Skeletal muscle tissue (tissue), 4 donors: ENCODE measurements around the gene CACHD1. TPM values are rescaled to one million over a fixed set of nuclear protein-coding genes. Genes with fewer than 3 reads are reported as not detected.
A peak's percentile ranks its signal among the peaks of the same experiment; 100 is the strongest.
"Not testable (repeated sequence)": the region's sequence is repeated elsewhere in the genome, so short reads cannot be mapped to it uniquely, and the experiment has no call there.

Source experiments
- H3K27ac ChIP-seq: one replicate; pipeline ENCODE4 v1.7.0; 2013; ENCODE audit warnings: mild to moderate bottlenecking, low read depth, low read length, inconsistent platforms
- H3K27me3 ChIP-seq, 3 donors: one replicate each; pipeline ENCODE4 v1.7.0; 2013; ENCODE audit warnings: low read length in 3 of 3; ENCODE audit not compliant: control insufficient read depth in 3 of 3, insufficient read depth in 3 of 3
- H3K36me3 ChIP-seq, 3 donors: one replicate each; pipeline ENCODE4 v1.7.0; 2013; ENCODE audit warnings: low read length in 3 of 3; ENCODE audit not compliant: control insufficient read depth in 3 of 3, insufficient read depth in 3 of 3
- H3K4me1 ChIP-seq, 3 donors: one replicate each; pipeline ENCODE4 v1.7.0; 2013; ENCODE audit warnings: low read length in 3 of 3, mild to moderate bottlenecking in 3 of 3; ENCODE audit not compliant: control insufficient read depth in 3 of 3, insufficient read depth in 3 of 3
- H3K4me3 ChIP-seq, 3 donors: one replicate each; pipeline ENCODE4 v1.7.0; 2013; ENCODE audit warnings: low read length in 3 of 3
- H3K9ac ChIP-seq, 3 donors: one replicate each; pipeline ENCODE4 v1.7.0; 2013; ENCODE audit warnings: low read length in 3 of 3, mild to moderate bottlenecking in 3 of 3, moderate library complexity in 2 of 3, low read depth in 1 of 3
- H3K9me3 ChIP-seq, 3 donors: one replicate each; pipeline ENCODE4 v1.7.0; 2013; ENCODE audit warnings: low read length in 3 of 3; ENCODE audit not compliant: control insufficient read depth in 3 of 3
- total RNA-seq: library from RNA; depleted of rRNA; stranded (reverse); fragments of >200 nt; gene quantifications from one replicate; pipeline ENCODE4 v1.2.3, GENCODE V29; 2014
- donor health status: Osteomylitis.

CACHD1 gene
- total RNA-seq, 1 donor from 2014 or later: 12.5 TPM

DNA sequence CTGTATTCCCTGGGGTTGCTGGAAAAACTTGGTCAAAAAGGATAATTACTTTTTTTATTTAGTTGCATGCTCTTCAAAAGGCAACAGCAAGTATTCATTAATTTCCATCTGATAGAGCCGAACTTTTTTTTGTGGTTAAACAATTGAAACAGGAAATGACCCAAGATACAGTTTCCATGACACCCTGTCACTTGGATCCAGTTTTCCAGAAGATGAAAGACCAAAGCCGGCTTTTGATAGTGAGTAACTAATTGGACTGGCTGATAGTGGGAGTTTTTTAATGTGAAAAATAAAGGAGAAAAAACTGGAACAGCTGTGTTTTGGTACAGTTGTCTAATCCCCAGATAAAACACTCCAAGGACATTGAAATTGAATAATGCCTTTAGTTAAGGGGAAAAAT, 33.0 kb downstream of the CACHD1 start:
- Histone ChIP-seq H3K36me3 (no peaks in the 10 kb centered on the region), H3K27me3 (no peaks in the 10 kb centered on the region), H3K4me1 (peaks cover 5 to 7% (median 6%) of the 10 kb centered on the region in 3 donors), H3K4me3 (no peak overlapping the region), H3K27ac (no peak overlapping the region), H3K9me3 (no peaks in the 10 kb centered on the region), H3K9ac (no peak overlapping the region)

DNA sequence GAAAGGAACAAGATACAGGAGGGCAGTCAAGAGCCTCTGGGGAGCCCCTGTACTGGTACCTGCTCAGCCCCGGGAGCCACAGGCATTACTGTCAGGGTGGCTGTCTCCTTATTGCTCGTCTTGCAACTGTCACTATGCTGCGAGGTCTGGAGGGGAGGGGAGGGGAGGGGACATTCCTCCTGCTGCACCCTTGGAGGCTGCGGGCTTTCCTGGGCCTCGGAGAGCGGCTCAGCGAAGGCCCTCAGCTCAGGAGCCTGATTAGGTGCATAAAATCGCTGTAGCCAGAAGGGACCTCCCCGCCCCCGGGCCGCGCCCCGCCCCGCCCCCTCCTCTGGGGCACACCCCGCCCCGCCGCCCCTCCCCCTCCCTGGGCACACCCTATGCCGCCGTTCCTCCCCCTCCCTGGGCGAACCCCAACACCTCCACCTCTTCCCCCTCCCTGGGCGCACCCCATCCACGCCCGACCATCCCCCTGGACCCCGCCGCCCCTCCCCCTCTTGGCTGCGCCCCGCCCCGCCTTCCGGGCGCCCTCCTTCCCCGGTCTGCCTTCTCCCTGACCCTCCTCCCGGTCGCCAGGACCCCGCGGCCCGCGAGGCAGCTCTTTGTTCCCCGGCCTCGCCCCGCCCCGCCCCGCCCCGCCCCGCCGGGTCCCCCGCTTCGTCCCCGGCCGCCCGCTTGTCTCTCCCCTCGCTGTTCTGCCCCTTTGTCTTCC, 35.5 kb downstream of the CACHD1 start:
- H3K9ac ChIP-seq: peak overlapping the region; percentile 57 to 71 (median 58)
- no peak overlapping the region for H3K27ac ChIP-seq
- peaks cover 5 to 7% (median 6%) of the 10 kb centered on the region in 3 donors for H3K4me1 ChIP-seq
- no peaks in the 10 kb centered on the region for H3K36me3 ChIP-seq
- no peaks in the 10 kb centered on the region for H3K9me3 ChIP-seq
- H3K4me3 ChIP-seq: peak overlapping the region; percentile 61 to 69 (median 63)
- H3K27me3 ChIP-seq: no peaks in the 10 kb centered on the region

DNA sequence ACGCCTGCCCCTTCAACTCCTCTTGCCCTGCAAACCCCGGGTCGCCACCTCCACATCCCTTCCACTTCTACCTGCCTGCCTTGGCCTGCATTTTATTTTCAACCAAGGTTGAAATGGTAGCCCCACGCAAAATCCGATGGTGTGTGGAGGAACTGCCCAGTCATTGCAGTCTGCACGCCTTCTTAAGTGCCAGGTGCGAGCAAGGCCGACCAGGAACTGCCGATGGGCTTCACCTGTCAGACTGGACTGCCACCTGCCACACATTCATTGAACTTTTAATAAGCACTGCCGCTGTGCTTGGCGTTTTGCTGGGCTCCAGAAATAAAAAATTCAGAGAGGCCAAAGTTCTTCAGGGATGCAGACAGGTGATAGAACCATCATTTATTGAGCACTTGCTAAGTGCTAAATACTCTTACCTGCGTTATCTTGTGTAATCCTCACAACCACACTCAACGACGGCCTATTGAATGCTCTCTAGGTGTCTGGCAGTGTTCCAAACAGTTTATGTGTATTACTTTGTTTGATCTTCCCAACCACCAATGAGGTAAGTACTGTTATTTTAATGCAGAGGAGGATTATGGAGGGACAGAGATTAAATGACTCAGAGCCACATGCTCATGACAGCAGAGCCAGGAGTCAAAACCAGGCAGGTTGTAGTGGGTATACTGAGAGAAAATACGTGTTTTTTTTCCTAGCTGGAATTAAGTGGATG, 36.2 kb downstream of the CACHD1 start:
- Histone ChIP-seq H3K9ac (peak overlapping the region in 2 of 3 donors; percentile 51 to 53), H3K27me3 (no peaks in the 10 kb centered on the region), H3K9me3 (no peaks in the 10 kb centered on the region), H3K4me3 (peak overlapping the region; percentile 59 to 69 (median 62)), H3K27ac (no peak overlapping the region), H3K4me1 (peaks cover 5 to 7% (median 6%) of the 10 kb centered on the region in 3 donors), H3K36me3 (no peaks in the 10 kb centered on the region)

DNA sequence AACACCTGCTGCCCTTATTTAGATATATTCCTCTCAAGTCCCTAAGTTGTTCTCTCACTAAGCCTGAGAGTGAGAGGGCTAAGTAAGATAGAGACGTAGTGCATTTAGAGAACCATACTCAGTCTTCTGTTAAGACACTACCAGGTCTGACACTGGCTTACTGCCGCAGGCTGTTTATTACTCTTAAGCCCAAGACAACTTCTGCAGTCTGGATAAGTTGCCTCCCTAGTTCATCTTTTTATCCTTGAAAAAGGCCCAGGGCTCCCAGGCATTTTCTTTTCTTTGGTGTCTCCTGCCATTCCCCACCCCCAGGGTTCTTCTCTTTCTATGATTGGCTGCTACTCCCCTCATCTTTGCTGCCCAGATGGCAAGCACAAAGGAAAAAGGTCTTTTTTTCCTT, 38.7 kb downstream of the CACHD1 start:
- no peak overlapping the region for H3K4me3 ChIP-seq
- no peaks in the 10 kb centered on the region for H3K27me3 ChIP-seq
- no peaks in the 10 kb centered on the region for H3K36me3 ChIP-seq
- H3K4me1 ChIP-seq: peaks cover 6 to 10% (median 7%) of the 10 kb centered on the region in 3 donors
- no peaks in the 10 kb centered on the region for H3K9me3 ChIP-seq
- H3K27ac ChIP-seq: no peak overlapping the region
- no peak overlapping the region for H3K9ac ChIP-seq

DNA sequence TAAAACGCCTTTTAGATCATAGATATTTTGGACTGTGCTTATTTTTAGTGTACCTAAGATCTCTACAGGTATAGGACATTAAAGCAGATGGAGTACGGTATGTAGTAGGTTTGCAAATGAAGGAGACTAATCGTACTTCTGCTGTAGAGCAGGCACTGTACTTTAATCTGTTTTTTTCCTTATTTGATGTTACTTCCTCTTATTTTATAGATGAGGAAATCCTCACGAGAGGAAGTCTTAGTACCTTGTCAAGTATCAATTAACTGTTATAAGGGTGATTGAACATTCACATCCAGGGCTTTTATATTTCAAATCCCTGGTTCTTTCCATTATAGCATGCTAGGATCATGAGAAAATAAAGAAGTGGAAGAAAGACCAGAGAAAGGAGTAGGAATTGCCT, 41.1 kb downstream of the CACHD1 start:
- Histone ChIP-seq H3K27me3 (no peaks in the 10 kb centered on the region), H3K36me3 (no peaks in the 10 kb centered on the region), H3K4me3 (no peak overlapping the region), H3K27ac (no peak overlapping the region), H3K4me1 (peaks cover 7 to 19% (median 12%) of the 10 kb centered on the region in 3 donors), H3K9ac (no peak overlapping the region), H3K9me3 (no peaks in the 10 kb centered on the region)

DNA sequence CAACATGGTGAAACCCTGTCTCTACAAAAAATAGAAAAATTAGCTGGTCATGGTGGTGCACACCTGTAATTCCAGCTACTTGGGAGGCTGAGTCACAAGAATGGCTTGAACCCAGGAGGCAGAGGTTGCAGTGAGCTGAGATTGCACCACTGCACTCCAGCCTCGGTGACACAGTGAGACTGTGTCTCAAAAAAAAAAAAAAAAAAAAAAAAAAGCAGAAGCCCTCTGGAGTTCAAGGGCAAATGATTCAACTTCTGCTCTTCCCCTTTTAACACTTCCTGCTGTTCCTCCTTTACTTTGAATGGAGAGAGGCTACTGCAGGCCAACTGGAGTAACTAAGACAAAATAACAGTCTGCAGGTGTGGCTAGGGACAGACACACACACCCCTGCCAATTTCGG, 42.3 kb downstream of the CACHD1 start:
- not testable (repeated sequence) for H3K9ac ChIP-seq, H3K27me3 ChIP-seq, H3K27ac ChIP-seq, H3K36me3 ChIP-seq, H3K4me3 ChIP-seq, H3K9me3 ChIP-seq
- H3K4me1 ChIP-seq: peaks cover 11 to 19% (median 12%) of the 10 kb centered on the region in 3 donors

DNA sequence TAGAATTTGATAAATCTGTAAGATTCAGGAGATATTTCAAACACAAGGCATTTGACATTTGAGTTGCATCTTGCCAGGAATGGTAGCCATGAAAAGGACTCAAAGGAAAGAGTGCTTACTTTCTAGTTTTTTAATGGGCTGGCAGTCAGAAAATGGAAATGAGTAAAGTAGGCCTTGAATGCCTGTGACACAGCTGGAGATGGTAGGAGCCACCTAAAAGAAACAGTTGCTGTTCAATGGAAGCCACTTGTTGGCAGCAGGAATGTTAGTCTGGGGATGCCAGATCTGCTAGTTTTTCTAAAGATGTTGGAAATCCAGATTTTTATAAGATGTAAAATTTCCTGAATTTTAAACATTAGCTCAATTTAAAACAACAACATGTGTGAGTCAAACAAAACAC, 43.6 kb downstream of the CACHD1 start:
- H3K9ac ChIP-seq: no peak overlapping the region
- peak overlapping the region; percentile 23 for H3K27ac ChIP-seq
- H3K9me3 ChIP-seq: no peaks in the 10 kb centered on the region
- H3K4me1 ChIP-seq: peaks cover 11 to 19% (median 12%) of the 10 kb centered on the region in 3 donors
- H3K27me3 ChIP-seq: no peaks in the 10 kb centered on the region
- no peak overlapping the region for H3K4me3 ChIP-seq
- H3K36me3 ChIP-seq: no peaks in the 10 kb centered on the region

DNA sequence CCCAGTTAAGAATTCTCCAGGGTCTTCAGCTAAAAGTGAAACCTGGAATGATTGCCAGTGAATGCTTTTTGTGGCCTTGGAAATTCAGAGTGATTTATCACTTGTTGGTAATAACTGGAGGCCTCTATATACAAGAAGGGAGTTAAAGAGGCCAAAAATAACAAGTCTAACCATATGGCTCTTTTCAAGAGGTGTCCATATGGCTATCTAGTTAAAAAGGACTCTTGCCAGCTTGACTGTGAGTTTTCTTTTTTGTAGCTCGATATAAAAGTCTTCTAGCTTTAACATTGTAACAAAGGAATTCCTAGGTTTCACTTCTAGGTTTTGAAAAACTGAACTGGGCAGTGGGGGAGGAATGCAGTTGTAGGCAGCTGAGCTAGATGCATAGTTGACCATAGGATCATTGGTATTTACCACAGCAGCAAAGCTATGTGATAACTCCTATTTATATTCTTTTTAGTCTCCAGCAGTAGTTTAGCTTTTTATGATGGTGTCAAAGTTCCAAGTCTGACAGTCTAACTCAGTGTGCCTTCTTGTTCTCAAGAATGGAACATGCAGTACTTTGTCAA, 44.4 kb downstream of the CACHD1 start:
- H3K9ac ChIP-seq: no peak overlapping the region
- peak overlapping the region; percentile 23 for H3K27ac ChIP-seq
- H3K4me1 ChIP-seq: peaks cover 11 to 19% (median 12%) of the 10 kb centered on the region in 3 donors
- H3K4me3 ChIP-seq: peak overlapping the region in 1 of 3 donors; percentile 1
- no peaks in the 10 kb centered on the region for H3K9me3 ChIP-seq
- H3K36me3 ChIP-seq: no peaks in the 10 kb centered on the region
- H3K27me3 ChIP-seq: no peaks in the 10 kb centered on the region

DNA sequence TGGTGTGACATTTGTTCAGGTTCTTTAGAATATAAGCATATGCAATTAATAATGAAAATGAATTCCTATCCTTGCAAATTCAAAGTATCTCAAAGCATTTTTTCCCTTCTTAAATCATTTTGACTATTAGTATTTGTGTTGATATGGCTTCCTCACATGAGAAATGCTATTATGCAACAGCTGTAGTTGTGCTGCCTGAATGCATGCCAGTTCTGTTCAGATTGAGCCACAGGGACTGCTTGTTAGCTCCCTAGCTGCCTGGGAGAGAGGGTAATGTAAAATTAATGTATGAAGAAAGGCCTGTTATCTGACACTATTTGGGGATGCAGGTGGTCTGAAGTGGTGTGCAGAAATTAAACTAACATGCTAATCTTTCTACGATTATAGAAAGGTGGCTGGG, 45.5 kb downstream of the CACHD1 start:
- Histone ChIP-seq H3K4me1 (peaks cover 11 to 19% (median 12%) of the 10 kb centered on the region in 3 donors), H3K9me3 (no peaks in the 10 kb centered on the region), H3K27me3 (no peaks in the 10 kb centered on the region), H3K9ac (no peak overlapping the region), H3K36me3 (no peaks in the 10 kb centered on the region), H3K4me3 (no peak overlapping the region), H3K27ac (no peak overlapping the region)

DNA sequence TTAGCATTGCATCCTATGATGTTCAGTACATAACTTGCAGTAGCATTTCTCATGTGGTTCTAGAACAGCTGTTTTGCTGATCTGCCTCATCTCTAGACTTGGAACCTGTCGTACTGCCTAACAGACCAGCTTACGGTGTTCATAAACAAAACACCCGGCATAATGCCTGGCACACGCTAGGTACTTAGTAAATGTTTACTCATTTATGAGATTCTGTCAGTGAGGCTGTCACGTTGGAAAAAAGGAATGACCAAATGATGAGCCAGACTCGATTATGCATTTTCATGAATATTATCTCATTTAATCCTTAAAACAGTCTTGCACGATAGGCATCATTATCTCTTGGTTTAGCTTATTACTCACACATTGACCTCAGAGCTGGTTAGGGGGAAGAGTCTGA, 46.4 kb downstream of the CACHD1 start:
- no peaks in the 10 kb centered on the region for H3K36me3 ChIP-seq
- no peaks in the 10 kb centered on the region for H3K27me3 ChIP-seq
- no peak overlapping the region for H3K9ac ChIP-seq
- peaks cover 11 to 19% (median 12%) of the 10 kb centered on the region in 3 donors for H3K4me1 ChIP-seq
- no peak overlapping the region for H3K27ac ChIP-seq
- no peaks in the 10 kb centered on the region for H3K9me3 ChIP-seq
- no peak overlapping the region for H3K4me3 ChIP-seq
